ENCODE measurements around the gene IFT52.
"Not testable (repeated sequence)": the region's sequence is repeated elsewhere in the genome, so short reads cannot be mapped to it uniquely, and the experiment has no call there.

The IFT52 gene

DNA sequence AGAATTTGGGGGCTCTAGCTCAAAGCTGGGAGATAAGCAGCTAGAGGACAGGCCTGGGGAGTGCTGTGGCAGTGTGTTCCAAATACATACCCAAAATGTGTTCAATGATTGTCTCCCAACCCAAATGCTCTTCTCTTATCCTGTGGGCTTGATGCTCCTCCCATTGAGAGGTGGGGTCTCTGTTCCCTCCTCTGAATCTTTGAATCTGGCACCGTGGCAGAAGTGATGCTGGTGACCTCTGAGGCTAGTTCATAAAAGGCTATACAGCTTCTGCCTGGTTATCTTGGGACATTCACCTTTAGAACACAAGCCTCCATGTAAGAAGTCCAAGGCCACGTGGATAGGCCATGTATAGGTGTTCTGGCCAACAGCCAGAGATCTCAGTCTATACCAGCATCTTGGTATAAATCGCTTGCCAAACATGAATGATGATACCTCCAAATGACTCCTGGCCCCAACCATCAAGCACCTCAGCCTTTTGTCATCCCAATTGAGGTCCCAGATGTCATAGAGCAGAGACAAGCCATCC lies 60.3 kb downstream of the IFT52 start:
- no peak for DNase-seq (ENCODE audit: low read depth in 2 of 2)

DNA sequence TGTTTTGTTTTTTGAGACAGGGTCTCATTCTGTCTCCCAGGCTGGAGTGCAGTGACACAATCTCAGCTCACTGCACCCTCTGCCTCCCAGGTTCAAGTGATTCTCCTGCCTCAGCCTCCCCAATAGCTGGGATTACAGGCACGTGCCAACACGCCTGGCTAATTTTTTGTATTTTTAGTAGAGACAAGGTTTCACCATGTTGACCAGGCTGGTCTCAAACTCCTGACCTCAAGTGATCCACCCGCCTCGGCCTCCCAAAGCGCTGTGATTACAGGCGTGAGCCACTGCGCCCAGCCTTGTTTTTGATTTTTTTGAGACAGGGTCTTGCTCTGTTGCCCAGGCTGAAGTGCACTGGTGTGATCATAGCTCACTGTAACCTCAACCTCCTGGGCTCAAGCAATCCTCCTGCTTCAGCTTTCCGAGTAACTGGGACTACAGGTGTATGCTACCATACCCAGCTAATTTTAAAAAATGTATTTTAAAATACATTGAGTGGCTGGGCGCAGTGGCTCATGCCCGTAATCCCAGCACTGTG lies 61.0 kb downstream of the IFT52 start:
- not testable (repeated sequence) for DNase-seq (ENCODE audit: low read depth in 2 of 2)

DNA sequence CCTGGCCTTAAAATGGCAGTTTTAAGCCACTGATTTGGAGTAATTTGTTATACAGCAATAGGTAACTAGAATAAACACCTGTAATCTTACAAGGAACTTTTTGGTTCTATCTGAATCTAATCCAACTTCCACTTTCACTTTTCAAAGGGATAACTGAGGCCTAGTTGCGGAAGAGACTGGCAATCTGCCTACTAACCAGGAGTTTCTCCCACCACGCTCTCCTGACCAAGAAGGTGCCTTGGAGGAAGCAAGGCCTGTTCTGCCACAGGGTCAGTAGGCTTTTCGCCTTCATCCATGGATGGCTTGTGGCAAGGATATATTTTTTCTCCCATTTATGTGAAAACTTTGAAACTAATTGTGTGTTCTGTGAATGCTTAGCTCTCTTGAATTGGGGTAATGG lies 63.2 kb downstream of the IFT52 start:
- no peak for DNase-seq (ENCODE audit: low read depth in 2 of 2)

DNA sequence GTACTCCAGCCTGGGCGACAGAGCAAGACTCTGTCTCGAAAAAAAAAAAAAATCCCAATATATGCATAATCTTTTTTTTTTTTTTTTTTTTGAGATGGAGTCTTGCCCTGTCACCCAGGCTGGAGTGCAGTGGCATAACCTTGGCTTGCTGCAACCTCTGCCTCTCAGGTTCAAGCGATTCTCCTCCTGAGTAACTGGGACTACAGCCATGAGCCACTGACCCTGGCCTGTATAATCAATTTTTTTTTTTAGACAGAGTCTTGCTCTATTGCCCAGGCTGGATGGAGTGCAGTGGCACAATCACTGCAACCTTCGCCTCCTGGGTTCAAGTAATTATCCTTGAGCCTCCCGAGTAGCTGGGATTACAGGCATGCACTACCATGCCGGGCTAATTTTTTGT lies 64.4 kb downstream of the IFT52 start:
- DNase-seq (ENCODE audit: low read depth in 2 of 2), result not testable (repeated sequence)

DNA sequence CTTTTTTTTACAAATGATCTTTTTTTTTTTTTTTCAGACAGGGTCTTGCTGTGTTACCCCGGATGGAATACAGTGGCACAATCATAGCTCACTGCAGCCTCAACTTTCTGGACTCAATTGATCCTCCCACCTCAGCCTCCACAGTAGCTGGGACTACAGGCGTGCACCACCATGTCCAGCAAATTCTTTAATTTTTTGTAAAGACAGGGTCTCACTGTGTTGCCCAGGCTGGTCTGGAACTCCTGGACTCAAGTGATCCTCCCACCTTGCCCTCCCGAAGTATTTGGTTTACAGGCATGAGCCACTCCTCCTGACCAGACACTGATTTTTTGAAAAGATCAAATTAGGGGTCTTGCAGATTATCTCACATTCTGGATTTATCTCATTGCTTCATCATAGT lies 65.2 kb downstream of the IFT52 start:
- no peak for DNase-seq (ENCODE audit: low read depth in 2 of 2)

DNA sequence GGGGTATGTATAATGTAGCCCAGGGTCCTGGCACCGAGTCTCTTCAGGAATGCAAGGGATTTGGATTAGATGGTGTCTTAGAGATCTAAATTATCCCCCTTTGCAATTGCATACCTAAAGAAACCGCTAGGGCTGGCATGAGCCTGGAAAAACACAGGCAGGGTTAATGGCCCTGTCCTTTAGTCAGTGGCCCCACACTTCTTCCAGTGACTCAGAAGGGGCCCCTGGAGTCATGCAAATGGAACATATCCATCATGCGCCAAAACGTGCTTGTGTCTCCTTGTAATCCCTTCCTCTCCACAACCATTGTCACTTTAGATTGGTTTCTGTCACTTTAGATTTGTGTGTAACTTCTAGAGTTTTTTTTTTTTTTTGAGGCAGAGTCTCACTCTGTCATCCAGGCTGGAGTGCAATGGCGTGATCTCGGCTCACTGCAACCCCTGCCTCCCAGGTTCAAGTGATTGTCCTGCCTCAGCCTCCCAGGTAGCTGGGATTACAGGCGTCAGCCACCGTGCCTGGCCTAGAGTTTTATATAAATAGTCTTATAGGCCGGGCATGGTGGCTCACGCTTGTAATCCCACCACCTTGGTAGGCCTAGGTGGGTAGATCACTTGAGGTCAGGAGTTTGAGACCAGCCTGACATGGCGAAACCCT lies 67.5 kb downstream of the IFT52 start:
- DNase-seq (ENCODE audit: low read depth in 2 of 2), result no peak

DNA sequence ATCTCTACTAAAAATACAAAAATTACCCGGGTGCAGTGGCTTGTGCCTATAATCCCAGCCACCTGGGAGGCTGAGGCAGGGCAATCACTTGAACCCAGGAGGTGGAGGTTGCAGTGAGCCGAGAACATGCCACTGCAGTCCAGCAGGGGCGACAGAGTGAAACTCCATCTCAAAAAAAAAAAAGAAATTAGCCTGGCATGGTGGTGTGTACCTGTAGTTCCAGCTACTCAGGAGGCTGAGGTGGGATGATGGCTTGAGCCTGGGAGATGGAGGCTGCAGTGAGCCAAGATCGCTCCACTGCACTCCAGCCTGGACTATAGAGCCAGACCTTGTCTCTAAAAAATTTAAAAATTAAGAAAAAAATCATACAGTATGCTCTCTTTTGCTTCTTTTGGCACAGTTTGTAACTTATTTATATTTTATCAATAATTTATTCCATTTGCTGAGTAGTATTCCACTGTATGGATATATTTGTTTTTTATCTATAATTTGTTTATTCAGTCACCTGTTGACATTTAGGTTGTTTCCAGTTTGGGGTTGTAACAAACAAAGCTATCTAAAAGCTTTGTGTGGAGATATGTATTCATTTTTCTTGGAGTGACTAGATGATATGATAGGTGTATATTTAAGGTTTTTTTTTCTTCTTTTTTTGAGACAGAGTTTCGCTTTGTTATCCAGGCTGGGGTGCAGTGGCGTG lies 68.1 kb downstream of the IFT52 start:
- DNase-seq (ENCODE audit: low read depth in 2 of 2), result no peak

DNA sequence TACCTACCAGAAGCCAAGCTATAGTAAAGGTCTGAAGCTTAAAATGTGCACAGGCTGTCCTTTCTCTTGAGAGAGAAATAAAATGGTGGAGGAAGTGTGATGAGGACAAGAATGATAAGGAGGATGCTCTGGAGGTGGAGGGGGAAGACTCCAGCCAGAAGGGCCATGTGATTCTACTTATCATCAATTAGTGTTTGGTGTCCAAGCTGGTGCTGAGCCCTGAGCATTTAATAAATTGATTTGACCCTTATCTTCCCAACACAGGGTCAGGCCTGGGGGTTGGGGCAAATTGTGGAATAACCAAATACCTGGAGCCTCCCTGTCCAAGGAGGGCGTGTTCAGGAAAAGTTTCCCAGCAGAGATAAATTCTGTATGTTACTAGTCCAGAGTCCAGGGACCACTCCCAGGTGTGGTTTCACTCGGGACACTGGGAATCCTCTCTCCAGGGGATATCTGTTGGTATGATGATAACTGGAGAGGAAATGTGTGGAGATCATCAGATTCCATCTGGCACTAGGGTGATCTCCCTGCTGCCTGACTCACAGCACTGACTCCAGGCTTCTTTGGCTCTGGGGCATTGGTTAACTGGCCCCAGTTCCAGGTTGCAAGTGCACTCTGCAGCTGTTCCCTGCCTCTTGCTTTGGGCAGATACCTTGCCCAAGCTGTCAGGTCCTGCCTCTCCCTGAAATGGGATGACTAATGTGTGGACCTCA lies 72.4 kb downstream of the IFT52 start:
- DNase-seq (ENCODE audit: low read depth in 2 of 2), result no peak

DNA sequence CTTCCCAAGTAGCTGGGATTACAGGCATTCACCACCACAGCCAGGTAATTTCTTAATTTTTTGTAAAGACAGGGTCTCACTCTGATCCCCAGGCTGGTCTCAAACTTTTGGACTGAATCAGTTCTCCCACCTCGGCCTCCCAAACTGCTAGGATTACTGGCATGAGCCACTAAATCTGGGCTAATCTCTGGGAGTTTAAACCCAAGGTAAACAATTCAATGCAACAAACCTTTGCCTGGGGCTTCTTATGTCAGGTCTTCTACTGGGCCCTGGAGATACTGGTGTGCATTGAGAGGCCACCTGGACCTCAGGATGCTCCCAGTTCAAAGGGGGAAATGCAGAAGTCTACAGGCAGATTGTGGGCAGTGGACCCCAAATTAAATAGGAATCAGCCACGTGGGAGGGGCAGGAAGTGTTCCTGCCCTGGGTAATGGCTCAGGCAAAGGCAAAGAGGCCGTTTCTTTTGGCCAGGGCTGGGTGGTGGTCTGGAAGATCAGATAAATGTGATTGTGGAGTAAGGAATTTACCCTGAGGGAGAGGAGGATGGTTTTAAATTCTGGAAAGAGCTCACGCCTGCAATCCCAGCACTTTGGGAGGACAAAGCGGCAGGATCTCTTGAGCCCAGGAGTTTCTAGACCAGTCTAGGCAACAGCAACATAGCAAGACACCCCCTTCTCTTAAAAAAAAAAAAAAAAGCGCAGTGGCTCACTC lies 74.9 kb downstream of the IFT52 start:
- no peak for DNase-seq (ENCODE audit: low read depth in 2 of 2)

DNA sequence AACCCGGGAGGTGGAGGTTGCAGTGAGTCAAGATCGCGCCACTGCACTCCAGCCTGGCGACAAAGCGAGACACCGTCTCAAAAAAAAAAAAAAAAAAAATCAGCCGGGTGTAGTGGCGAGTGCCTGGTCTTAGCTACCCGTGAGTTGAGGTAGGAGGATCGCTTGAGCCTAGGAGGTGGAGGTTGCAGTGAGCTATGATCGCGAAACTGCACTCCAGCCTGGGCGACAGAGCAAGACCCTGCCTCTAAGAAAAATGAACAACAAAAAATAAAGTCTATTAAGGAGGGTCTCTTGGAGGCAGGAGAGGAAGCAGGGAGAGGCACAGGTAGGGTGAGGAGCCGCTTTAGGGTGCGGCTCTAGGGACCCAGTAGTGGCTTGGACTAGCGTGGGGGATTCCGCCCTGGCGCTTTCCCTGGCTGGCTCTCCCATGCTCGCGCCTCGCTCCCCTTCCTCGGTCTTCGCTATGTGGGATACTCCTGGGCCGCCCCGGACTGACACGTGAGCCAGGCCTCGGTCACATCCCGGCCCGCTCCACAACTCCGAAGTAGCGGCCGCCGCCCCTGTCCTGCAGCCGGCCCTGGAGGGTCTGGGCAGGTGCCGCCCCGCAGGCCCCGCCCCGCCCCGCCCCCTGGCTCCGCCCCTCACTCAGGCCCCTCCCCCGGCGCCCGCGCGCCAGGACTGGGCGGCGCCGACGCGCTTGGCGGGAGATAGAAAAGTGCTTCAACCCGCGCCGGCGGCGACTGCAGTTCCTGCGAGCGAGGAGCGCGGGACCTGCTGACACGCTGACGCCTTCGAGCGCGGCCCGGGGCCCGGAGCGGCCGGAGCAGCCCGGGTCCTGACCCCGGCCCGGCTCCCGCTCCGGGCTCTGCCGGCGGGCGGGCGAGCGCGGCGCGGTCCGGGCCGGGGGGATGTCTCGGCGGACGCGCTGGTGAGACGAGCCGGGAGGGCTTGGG lies 75.9 kb downstream of the IFT52 start, which contains the start of gene MYBL2:
Gene MYBL2 (plus strand): TSS at position 739 of the 953 bp plus-strand sequence. CDS start 170 bp downstream, at position 909.
- peak; percentile 25 to 39 for DNase-seq (ENCODE audit: low read depth in 2 of 2)

DNA sequence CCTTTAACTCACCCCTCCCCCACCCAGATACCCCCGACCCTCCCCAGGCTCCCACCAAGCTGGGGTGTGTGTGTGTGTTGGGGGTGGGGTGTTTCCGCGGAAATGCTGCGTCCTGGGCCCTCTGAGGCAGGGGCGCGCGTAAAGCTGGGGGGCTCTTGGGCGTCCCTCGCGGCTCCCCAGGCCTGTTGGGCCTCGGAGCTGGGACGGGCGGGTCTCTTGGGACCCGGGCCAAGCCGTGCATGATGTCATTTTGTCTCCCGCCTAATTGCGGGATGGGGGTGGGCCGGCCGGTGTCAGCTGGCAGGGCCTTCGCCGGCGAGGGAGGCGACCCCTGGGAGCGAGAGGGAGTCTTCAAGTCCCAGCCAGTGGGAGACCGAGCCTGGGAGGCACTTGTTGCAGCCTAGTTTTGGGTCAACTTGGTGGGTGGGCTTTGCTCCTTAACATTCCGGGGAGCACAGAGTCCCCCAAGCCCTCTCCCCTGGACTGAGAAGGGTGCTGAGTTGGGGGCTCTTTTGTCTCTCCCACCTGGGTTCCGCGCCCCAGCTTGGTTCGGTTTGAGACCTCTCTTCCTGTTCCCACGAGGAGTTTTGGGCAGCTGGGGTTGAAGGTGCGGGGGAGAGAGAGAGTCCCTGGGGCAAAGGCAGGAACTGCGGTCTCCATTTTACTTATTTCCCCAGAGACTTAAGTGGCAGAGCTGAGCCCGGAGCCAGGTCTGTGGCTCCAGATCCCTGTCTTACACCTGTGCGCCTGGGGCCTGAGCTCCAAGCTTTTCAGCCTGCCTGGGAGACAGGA lies 76.8 kb downstream of the IFT52 start:
- no peak for DNase-seq (ENCODE audit: low read depth in 2 of 2)

DNA sequence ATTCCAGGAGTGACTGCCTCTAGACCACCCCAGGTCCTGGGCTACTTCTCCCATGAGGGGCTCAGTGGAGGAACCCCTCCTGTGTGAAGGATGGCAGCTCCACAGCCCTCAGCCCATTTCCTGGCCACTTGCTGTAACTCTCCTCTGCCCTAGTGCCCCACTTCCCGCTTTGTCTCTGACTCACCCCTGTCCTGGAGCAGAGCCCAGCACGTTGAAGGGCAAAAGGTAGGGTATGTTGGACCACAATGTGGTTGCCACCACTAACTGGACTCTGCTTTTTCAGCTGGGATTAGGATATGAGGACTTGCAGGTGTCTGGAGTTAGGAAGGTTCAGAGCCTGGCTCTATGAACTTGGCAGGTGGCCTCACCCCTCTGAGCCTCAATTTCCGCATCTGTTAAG lies 78.6 kb downstream of the IFT52 start:
- DNase-seq (ENCODE audit: low read depth in 2 of 2), result no peak

DNA sequence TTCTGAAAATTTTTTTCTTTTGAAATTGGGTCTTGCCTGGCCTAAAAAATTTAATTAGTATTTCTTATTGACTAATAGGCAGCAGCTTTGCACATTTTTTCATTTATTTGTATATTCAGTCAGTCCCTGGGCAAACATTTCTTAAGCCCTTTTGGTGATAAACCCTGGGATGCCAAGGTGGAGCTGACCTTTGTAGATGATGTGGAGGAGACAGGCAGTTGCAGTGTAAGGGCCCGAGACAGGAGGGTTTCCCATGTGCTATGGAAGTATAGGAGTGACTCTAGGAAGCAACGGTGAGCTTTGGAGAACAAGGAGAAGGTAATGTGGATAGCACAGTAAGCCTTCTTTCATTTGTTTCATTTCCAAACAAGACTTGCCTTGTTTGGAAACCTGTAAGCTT lies 79.7 kb downstream of the IFT52 start:
- no peak for DNase-seq (ENCODE audit: low read depth in 2 of 2)

DNA sequence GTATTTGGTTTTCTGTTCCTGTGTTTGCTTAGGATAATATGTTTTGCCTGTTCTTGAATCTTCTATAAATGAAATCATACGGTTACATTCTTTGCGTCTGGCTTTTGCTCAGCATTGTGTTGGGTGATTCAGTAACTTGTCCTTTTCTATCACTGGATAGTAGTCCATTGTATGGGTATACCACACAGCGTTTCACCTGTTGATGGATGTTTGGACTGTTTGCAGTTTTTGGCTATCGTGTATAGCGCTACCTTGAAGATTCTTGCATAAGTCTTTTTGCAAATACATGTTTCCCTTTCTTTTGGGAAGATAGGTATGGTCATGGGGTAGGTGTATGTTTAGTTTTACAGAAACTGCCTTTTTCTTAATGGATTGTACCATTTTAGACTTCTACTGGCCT lies 85.6 kb downstream of the IFT52 start:
- DNase-seq (ENCODE audit: low read depth in 2 of 2), result no peak

DNA sequence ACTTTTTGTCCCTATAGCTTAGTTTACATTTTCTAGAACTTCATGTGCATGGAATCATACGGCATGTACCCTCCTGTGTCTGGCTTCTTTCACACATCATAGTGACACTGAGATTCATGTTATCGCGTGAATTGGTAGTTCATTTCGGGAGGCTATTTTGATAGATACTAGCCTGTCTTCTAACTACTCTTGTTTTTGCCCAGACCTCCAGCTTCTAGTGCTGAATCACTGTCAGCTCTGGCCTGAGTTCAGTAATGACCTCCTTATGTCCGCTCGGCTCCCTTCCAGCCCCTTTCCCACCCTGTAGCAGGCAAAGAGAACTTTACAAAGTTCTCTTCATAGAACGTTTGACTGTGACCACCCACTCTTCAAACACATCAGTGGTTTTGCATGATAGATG lies 90.2 kb downstream of the IFT52 start:
- DNase-seq (ENCODE audit: low read depth in 2 of 2), result no peak

DNA sequence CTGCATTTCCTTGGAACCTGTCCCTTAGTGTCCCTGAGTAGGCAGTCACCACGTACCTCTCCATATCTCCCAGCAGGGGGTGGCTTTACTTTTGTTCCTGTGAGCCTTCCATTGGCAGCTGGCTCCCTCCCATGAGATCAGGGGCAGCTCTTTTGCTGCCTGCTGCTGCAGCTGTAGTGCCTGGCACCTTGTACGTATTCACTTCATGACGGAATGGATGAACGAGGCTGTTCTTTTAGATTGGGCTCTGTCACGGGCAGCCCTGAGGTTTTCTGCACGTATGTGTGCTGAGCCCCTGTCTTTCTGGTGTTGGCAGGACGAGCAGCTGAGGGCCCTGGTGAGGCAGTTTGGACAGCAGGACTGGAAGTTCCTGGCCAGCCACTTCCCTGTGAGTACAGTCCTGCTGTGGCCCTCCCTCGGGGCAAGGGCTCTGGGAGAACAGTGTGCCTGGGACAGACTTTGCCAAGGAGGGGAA lies 90.8 kb downstream of the IFT52 start:
- no peak for DNase-seq (ENCODE audit: low read depth in 2 of 2)

DNA sequence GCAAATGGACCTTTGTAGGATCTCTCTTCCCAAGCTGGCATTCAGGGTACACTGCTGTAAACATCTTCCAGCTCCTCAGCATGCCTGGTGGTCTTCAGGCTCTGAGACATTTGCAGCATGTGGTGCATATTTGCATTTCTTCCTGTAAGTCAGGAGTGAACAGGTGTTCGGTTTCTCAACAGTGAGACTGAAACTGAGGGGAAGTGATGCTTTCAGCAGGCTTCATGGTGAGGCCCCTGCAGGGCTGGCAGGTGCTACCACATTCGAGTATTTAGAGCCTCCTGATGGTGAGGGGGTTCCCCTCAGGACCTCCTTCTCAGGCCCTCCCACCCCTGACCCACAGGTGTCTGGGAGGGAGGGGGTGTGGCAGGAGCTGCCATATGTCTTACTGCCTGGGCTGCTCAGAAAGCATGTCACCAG lies 91.3 kb downstream of the IFT52 start:
- DNase-seq (ENCODE audit: low read depth in 2 of 2), result no peak

DNA sequence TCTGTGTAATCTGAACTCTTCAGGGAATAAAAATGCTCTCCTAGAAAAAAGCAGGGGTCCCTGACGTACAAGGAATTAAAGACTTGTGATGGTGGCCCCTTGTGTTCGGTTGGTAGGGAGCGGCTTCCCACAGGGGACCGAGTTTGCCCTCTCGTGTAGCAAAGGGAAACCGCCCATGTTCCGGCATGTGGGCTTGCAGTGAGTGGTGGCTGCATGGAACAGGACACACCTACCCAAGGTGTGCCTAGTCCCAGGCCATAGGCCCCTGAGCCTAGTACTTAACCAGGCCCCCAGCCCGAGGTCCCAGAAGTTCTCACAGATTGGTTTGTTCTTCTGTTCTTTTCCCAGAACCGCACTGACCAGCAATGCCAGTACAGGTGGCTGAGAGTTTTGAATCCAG lies 91.7 kb downstream of the IFT52 start:
- no peak for DNase-seq (ENCODE audit: low read depth in 2 of 2)

DNA sequence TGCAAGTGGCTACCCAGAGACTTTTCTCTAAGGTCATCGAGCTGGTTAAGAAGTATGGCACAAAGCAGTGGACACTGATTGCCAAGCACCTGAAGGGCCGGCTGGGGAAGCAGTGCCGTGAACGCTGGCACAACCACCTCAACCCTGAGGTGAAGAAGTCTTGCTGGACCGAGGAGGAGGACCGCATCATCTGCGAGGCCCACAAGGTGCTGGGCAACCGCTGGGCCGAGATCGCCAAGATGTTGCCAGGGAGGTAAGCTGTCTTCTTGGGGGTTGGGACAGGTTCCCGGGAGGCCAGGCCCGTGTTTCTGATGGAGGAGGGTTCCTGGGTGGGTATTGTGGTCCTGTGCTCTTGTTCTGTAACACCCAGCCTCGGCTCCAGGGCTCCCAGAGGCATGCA lies 96.1 kb downstream of the IFT52 start:
- DNase-seq (ENCODE audit: low read depth in 2 of 2), result no peak

DNA sequence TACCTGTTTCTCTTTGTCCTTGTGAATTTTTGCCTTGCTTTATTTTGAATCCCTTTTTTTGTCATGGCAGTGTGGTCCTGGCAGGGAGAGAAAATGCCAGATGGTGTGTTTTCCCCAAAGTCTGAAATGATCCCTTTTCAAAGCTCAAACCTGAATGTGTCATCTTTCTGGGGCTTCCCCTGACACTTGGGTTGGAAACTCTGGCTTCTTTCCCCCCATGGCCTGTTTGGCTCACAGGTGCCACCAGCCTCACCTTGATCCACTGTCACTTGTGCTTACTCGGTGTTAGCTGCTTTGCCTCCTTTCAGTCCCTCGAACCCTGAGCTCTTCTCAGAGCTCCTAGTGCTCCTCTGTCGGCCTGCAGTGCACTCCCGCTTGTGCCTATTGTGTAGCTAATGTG lies 98.4 kb downstream of the IFT52 start:
- DNase-seq (ENCODE audit: low read depth in 2 of 2), result no peak
